ENCODE results near the gene KRT3.

The KRT3 gene

GRCh38 chr12:52788192-52788875 lies 7.6 kb downstream of the KRT3 start:
- Mint-ChIP-seq H3K36me3 (ENCODE audit: insufficient read depth) (peaks cover 2% of the 10 kb centered on the region), H3K9me3 (no peaks in the 10 kb centered on the region), H3K4me3 (no peak overlapping the region), H3K4me1 (peaks cover 23% of the 10 kb centered on the region), H3K27ac (ENCODE audit: low read depth) (no peak overlapping the region), H3K27me3 (peaks cover 80% of the 10 kb centered on the region)
- DNase-seq (ENCODE audit: low spot score in 2 of 2), result no peak
- ATAC-seq (replicated peaks; ENCODE audit: extremely low read depth, poor library complexity, severe bottlenecking), result no peak

- Mint-ChIP-seq H3K27ac (ENCODE audit: low read depth) (no peak overlapping the region), H3K4me3 (no peak overlapping the region), H3K9me3 (no peaks in the 10 kb centered on the region), H3K27me3 (peaks cover 83% of the 10 kb centered on the region), H3K4me1 (peaks cover 23% of the 10 kb centered on the region), H3K36me3 (ENCODE audit: insufficient read depth) (peaks cover 2% of the 10 kb centered on the region)
- ATAC-seq (replicated peaks; ENCODE audit: extremely low read depth, poor library complexity, severe bottlenecking) (no peak), DNase-seq (ENCODE audit: low spot score in 2 of 2) (no peak)
Measured at GRCh38 chr12:52787324-52788191, 8.4 kb downstream of the KRT3 start.

DNA sequence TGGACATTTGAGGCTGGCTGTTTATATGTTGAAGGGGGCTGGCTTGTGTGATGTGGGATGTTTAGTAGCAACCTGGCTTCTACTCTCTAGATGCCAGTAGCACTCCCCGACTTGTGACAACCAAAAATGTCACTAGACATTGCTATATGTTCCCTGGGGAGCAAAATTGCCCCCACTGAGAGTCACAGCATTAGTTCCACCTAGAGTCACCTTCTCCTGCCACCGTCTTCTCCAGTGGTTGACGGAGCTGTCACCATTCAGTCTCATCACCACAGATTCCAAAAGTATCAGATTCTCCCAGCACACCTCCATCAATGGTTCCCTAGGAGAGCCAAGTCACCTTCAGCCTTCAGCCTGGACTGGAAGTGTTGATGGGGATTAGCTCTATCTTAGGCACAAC lies 11.0 kb downstream of the KRT3 start:
- Mint-ChIP-seq H3K27me3 (peaks cover 63% of the 10 kb centered on the region), H3K4me3 (no peak overlapping the region), H3K27ac (ENCODE audit: low read depth) (no peak overlapping the region)

DNA sequence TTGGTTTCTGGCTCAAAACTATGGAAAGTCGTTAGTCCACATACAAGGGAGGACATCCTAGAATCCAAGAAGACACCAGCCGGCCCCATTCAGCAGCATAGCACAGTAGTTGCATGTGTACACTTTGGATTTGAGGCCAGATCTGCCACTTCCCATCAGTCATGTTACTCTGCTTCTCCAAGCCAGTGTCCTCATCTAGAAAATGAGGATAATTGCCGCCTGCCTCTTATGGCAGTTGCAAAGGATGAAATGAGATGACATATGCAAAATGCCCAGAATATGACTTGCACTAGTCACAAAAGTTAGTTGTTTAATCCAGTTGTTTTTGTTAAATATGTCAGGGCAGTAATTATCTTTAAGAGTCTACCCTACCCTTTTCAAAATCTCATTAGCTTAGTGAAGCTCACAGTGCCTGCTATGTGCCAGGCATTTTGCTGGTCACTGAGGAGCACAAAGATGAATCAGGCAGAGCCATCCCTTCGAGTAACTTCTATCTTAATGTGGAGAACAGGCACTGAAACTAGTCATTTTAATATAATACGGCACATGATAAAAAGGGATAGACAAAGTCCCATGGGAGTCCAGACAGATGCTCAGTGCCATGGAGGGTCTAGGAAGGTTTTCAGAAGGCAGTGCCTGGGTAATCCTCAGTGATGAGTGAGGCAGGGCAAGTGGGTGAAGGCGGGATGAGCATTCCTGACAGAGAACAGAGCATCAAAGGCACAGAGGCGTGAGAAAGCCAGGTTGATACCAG lies 12.2 kb downstream of the KRT3 start:
- Mint-ChIP-seq H3K4me1 (no peaks in the 10 kb centered on the region), H3K36me3 (ENCODE audit: insufficient read depth) (peaks cover 2% of the 10 kb centered on the region), H3K27me3 (peaks cover 63% of the 10 kb centered on the region), H3K4me3 (no peak overlapping the region), H3K27ac (ENCODE audit: low read depth) (no peak overlapping the region), H3K9me3 (no peaks in the 10 kb centered on the region)
- ATAC-seq (replicated peaks; ENCODE audit: extremely low read depth, poor library complexity, severe bottlenecking) (no peak), DNase-seq (ENCODE audit: low spot score in 2 of 2) (no peak)

More for the DNA sequence above, 11.0 kb downstream of the KRT3 start:
- DNase-seq (ENCODE audit: low spot score in 2 of 2), result no peak
- Mint-ChIP-seq H3K9me3 (no peaks in the 10 kb centered on the region), H3K4me1 (peaks cover 8% of the 10 kb centered on the region), H3K36me3 (ENCODE audit: insufficient read depth) (peaks cover 2% of the 10 kb centered on the region)
- no peak for ATAC-seq (replicated peaks; ENCODE audit: extremely low read depth, poor library complexity, severe bottlenecking)

DNA sequence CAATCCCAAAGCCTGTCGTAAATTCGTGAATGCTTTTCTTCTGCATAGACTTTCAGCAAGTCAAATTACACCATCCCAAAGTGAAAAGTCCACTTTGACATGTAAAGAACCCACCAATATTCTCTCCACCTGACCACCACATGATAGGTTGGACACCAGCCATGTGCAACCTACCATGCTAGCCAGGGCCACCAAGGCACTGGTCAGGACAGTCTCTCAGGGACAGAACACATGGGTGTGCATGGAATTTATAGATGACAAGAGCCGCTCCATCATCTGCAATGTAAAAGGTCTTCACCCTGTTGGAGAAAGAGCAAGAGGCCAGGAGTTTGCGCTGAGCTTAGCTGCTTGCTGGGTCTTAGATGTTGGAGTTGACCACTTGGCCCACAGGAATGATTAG lies 13.4 kb downstream of the KRT3 start:
- no peak for ATAC-seq (replicated peaks; ENCODE audit: extremely low read depth, poor library complexity, severe bottlenecking)
- H3K4me3 Mint-ChIP-seq, result no peak overlapping the region
- H3K36me3 Mint-ChIP-seq (ENCODE audit: insufficient read depth), result peaks cover 2% of the 10 kb centered on the region
- peaks cover 61% of the 10 kb centered on the region for H3K27me3 Mint-ChIP-seq
- DNase-seq (ENCODE audit: low spot score in 2 of 2), result no peak
- H3K9me3 Mint-ChIP-seq, result no peaks in the 10 kb centered on the region
- no peak overlapping the region for H3K27ac Mint-ChIP-seq (ENCODE audit: low read depth)
- H3K4me1 Mint-ChIP-seq, result no peaks in the 10 kb centered on the region

DNA sequence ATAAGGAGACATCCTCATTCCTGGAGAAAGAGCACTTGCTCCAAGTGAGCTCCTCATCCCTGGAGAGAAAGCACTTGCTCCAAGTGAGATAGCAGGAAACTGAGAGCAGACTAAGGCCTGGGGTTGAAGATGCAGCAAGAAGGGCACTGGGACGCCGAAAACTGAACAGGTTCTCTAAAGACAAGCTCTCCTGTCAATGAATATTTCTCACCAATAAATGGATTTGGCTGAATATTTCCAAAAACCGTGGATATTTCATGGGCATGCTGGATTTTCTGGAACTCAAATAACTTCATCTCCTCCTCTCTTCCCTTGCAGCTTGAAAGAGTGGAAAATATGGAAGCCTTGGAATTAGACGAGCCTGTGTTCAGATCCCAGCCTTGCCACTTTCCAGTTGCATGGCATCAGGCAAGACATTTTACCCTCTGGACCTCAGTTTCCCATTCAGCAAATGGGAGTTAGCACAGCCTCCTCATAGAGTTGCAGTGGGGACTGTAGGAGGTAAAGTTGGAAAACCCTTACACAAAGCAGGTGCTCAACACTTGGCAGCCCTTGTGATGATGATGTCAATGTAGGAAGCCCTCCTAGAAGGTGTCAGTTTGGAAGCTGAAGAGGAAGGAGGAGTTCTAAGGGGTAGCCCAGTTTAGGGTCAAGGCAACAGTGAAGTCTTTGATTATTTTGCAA lies 14.4 kb downstream of the KRT3 start:
- Mint-ChIP-seq H3K27me3 (peaks cover 65% of the 10 kb centered on the region), H3K9me3 (no peaks in the 10 kb centered on the region), H3K4me3 (no peak overlapping the region), H3K36me3 (ENCODE audit: insufficient read depth) (peaks cover 3% of the 10 kb centered on the region), H3K27ac (ENCODE audit: low read depth) (no peak overlapping the region), H3K4me1 (no peaks in the 10 kb centered on the region)
- ATAC-seq (replicated peaks; ENCODE audit: extremely low read depth, poor library complexity, severe bottlenecking), result no peak
- DNase-seq (ENCODE audit: low spot score in 2 of 2), result no peak

GRCh38 chr12:52779914-52780313 lies 16.0 kb downstream of the KRT3 start:
- Mint-ChIP-seq H3K9me3 (no peaks in the 10 kb centered on the region), H3K4me3 (no peak overlapping the region), H3K27ac (ENCODE audit: low read depth) (no peak overlapping the region), H3K4me1 (no peaks in the 10 kb centered on the region), H3K27me3 (peaks cover 52% of the 10 kb centered on the region), H3K36me3 (ENCODE audit: insufficient read depth) (peaks cover 3% of the 10 kb centered on the region)
- ATAC-seq (replicated peaks; ENCODE audit: extremely low read depth, poor library complexity, severe bottlenecking), result no peak
- DNase-seq (ENCODE audit: low spot score in 2 of 2), result no peak

GRCh38 chr12:52778833-52779232 lies 17.1 kb downstream of the KRT3 start:
- Mint-ChIP-seq H3K4me1 (no peaks in the 10 kb centered on the region), H3K9me3 (no peaks in the 10 kb centered on the region), H3K27me3 (peaks cover 42% of the 10 kb centered on the region), H3K36me3 (ENCODE audit: insufficient read depth) (peaks cover 3% of the 10 kb centered on the region), H3K4me3 (no peak overlapping the region), H3K27ac (ENCODE audit: low read depth) (no peak overlapping the region)
- DNase-seq (ENCODE audit: low spot score in 2 of 2) (no peak), ATAC-seq (replicated peaks; ENCODE audit: extremely low read depth, poor library complexity, severe bottlenecking) (no peak)

- Mint-ChIP-seq H3K9me3 (no peaks in the 10 kb centered on the region), H3K4me1 (no peaks in the 10 kb centered on the region), H3K4me3 (no peak overlapping the region), H3K27me3 (peaks cover 33% of the 10 kb centered on the region), H3K27ac (ENCODE audit: low read depth) (no peak overlapping the region), H3K36me3 (ENCODE audit: insufficient read depth) (peaks cover 3% of the 10 kb centered on the region)
- no peak for ATAC-seq (replicated peaks; ENCODE audit: extremely low read depth, poor library complexity, severe bottlenecking)
- DNase-seq (ENCODE audit: low spot score in 2 of 2), result no peak
Measured at GRCh38 chr12:52777566-52777965, 18.4 kb downstream of the KRT3 start.

DNA sequence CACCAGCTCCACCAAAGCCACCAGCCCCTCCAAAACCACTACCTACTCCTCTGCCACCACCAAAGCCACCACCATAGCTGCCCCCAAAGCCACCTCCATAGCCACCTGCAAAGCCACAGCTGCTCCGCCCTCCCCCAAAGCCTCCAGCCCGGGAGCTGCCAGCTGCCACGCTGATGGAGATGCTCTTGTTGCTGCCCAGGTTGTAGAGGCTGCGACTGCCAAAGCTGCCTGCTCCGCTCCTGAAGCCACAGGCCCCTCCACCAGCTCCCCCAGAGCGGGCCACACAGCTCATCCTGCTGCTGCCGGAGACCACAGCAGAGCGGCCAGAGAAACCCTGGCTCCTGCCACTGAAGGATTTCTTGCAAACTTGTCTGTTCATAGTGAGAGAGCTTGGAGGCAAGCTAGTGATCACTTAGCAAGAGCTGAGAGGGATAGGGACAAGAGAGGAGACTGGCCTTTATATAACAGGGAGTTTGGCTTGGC lies 19.0 kb downstream of the KRT3 start, which contains the start of gene KRT76:
TSS of gene KRT76 (minus strand) at position 433 of the 483 bp plus-strand sequence. CDS start at position 379, 54 bp downstream.
- no peak for DNase-seq (ENCODE audit: low spot score in 2 of 2)
- Mint-ChIP-seq H3K27ac (ENCODE audit: low read depth) (no peak within 1 kb of the TSS), H3K4me1 (no peaks in the 10 kb centered on the region), H3K27me3 (peaks cover 33% of the 10 kb centered on the region), H3K9me3 (no peaks in the 10 kb centered on the region), H3K4me3 (no peak within 1 kb of the TSS), H3K36me3 (ENCODE audit: insufficient read depth) (peaks cover 3% of the 10 kb centered on the region)
- no peak for ATAC-seq (replicated peaks; ENCODE audit: extremely low read depth, poor library complexity, severe bottlenecking)

- peaks cover 3% of the 10 kb centered on the region for H3K36me3 Mint-ChIP-seq (ENCODE audit: insufficient read depth)
- H3K4me1 Mint-ChIP-seq, result no peaks in the 10 kb centered on the region
- no peak overlapping the region for H3K4me3 Mint-ChIP-seq
- DNase-seq (ENCODE audit: low spot score in 2 of 2) (no peak), ATAC-seq (replicated peaks; ENCODE audit: extremely low read depth, poor library complexity, severe bottlenecking) (no peak)
- no peaks in the 10 kb centered on the region for H3K9me3 Mint-ChIP-seq
- H3K27me3 Mint-ChIP-seq, result peaks cover 35% of the 10 kb centered on the region
- H3K27ac Mint-ChIP-seq (ENCODE audit: low read depth), result no peak overlapping the region
Measured at GRCh38 chr12:52776435-52776834, 19.5 kb downstream of the KRT3 start.

GRCh38 chr12:52774629-52775250 lies 21.2 kb downstream of the KRT3 start:
- no peaks in the 10 kb centered on the region for H3K9me3 Mint-ChIP-seq
- peaks cover 3% of the 10 kb centered on the region for H3K36me3 Mint-ChIP-seq (ENCODE audit: insufficient read depth)
- peaks cover 44% of the 10 kb centered on the region for H3K27me3 Mint-ChIP-seq
- DNase-seq (ENCODE audit: low spot score in 2 of 2), result no peak
- H3K4me3 Mint-ChIP-seq, result no peak overlapping the region
- ATAC-seq (replicated peaks; ENCODE audit: extremely low read depth, poor library complexity, severe bottlenecking), result no peak
- no peaks in the 10 kb centered on the region for H3K4me1 Mint-ChIP-seq
- H3K27ac Mint-ChIP-seq (ENCODE audit: low read depth), result no peak overlapping the region

Data from central memory CD8-positive, alpha-beta T cell (primary cell).